Nephron (organoid): Measurements from ENCODE around the gene BTBD9.

Source experiments
- H3K27ac Mint-ChIP-seq, 3 experiments: 2 replicates each; pipeline ENCODE4 v1.8.0; 2020; ENCODE audit warnings: mixed read lengths in 3 of 3, mild to moderate bottlenecking in 2 of 3, moderate library complexity in 1 of 3
- H3K27me3 Mint-ChIP-seq: 2 replicates; pipeline ENCODE4 v1.8.0; 2021; ENCODE audit warnings: low read depth, mild to moderate bottlenecking, moderate library complexity, mixed read lengths
- H3K36me3 Mint-ChIP-seq: 2 replicates; pipeline ENCODE4 v1.8.0; 2020; ENCODE audit warnings: low read depth, mixed read lengths
- H3K4me1 Mint-ChIP-seq: 2 replicates; pipeline ENCODE4 v1.8.0; 2020; ENCODE audit warnings: mixed read lengths
- H3K4me3 Mint-ChIP-seq, 3 experiments: 2 replicates each; pipeline ENCODE4 v1.8.0; 2020; ENCODE audit warnings: mild to moderate bottlenecking in 3 of 3, mixed read lengths in 3 of 3, moderate library complexity in 2 of 3
- H3K9me3 Mint-ChIP-seq: 2 replicates; pipeline ENCODE4 v1.8.0; 2020; ENCODE audit warnings: mixed read lengths
- CTCF ChIP-seq, 3 experiments: fragments of 200-600 bp; sonication (generic); IDR thresholded peaks; one replicate each; pipeline ENCODE4 v1.5.0; 2021; ENCODE audit warnings: antibody characterized with exemption in 3 of 3; ENCODE audit not compliant: unreplicated experiment in 3 of 3

The BTBD9 gene

GRCh38 chr6:38603496-38603895, 36.2 kb downstream of the BTBD9 start:
- Mint-ChIP-seq H3K36me3 (no peaks in the 10 kb centered on the region), H3K27ac (peak overlapping the region in 1 of 3 experiments; percentile 74), H3K4me1 (no peaks in the 10 kb centered on the region), H3K27me3 (no peaks in the 10 kb centered on the region), H3K9me3 (no peaks in the 10 kb centered on the region), H3K4me3 (no peak overlapping the region)
- TF ChIP-seq CTCF (IDR thresholded peaks at IDR 0.05; ENCODE audit: unreplicated experiment in 3 of 3), result no peak

DNA sequence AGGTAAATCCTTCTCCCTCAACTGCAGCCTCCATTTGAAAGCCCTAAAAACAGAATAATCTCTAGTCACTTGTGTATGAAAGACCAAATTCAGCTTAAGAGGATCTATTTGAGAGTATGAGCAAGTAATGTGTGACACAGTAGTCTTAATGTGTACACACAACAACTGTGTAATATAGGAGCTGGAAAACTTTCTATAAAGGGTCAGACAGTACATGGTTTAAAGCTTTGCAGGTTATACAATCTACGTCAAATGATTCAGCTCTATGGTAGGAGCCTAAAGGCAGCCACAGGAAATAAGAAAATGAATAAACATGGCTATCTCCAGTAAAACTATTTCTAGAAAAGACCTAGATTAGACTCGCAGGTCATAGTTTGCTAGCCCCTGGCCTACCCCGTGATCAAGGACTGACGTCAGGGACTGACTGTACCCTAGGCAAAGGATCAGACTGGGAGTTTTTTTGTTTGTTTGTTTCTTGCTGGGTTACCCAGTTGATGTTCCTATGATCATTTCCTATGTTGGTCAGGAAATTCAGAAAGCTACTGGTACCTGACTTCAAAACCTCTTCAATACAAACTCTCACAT, 39.7 kb downstream of the BTBD9 start:
- no peak for TF ChIP-seq CTCF (IDR thresholded peaks at IDR 0.05; ENCODE audit: unreplicated experiment in 3 of 3)
- Mint-ChIP-seq H3K4me3 (no peak overlapping the region), H3K36me3 (peaks cover 3% of the 10 kb centered on the region), H3K27ac (no peak overlapping the region), H3K27me3 (no peaks in the 10 kb centered on the region), H3K4me1 (no peaks in the 10 kb centered on the region), H3K9me3 (no peaks in the 10 kb centered on the region)

DNA sequence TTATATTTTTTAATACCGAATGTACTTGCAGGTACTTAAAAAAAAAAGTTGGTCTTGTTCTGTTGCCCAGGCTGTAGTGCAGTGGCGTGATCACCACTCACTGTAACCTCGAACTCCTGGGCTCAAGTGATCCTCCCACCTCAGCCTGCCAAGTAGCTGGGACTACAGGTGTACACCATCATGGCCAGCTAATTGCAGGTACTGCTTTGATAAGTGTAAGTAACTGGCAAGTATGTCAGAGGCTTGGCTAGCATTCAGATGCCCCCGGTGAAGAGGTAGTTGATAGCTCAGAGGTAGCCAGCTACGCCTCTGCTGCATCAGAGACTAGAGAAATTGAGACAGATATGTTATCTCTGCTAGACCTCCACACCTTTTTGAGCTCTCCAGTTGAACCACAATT, 40.5 kb downstream of the BTBD9 start:
- H3K27me3 Mint-ChIP-seq, result no peaks in the 10 kb centered on the region
- H3K4me1 Mint-ChIP-seq, result no peaks in the 10 kb centered on the region
- no peak overlapping the region for H3K4me3 Mint-ChIP-seq

DNA sequence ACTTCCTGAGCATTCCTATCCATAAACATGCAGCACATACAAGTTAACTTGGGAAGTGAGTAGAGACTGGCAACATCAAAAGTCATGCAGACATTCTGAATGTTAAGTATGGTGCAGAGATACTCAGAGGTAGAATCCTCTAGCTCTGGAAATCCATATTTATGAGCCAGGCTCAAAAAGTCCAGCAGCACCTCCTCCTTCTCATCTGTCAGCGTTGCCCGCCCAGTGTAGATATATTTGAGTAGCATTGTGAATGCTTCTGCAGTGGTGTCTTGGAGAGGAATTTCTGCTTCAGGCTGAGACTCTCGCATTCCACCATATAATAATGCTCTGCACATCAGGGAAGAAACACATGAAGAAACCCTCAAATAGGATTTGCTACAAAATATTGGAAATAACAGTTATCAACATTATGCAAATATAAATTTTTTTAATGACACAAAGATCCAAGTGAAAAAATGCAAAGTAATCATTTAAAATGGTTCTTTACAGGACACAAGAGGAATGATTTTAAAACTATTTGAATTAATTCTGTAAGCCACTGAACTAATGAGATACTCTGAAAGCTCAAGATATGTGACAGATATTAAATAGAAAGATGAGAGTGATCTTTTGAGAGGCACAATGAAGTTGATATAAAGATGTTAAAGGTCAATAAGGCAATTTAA, 45.6 kb downstream of the BTBD9 start:
- Mint-ChIP-seq H3K36me3 (peaks cover 16% of the 10 kb centered on the region), H3K27ac (no peak overlapping the region), H3K4me1 (no peaks in the 10 kb centered on the region), H3K9me3 (no peaks in the 10 kb centered on the region), H3K4me3 (no peak overlapping the region), H3K27me3 (no peaks in the 10 kb centered on the region)
- TF ChIP-seq CTCF (IDR thresholded peaks at IDR 0.05; ENCODE audit: unreplicated experiment in 3 of 3), result no peak

More for the DNA sequence above, 40.5 kb downstream of the BTBD9 start:
- no peak for TF ChIP-seq CTCF (IDR thresholded peaks at IDR 0.05; ENCODE audit: unreplicated experiment in 3 of 3)
- Mint-ChIP-seq H3K9me3 (no peaks in the 10 kb centered on the region), H3K27ac (no peak overlapping the region), H3K36me3 (peaks cover 3% of the 10 kb centered on the region)

- Mint-ChIP-seq H3K9me3 (no peaks in the 10 kb centered on the region), H3K36me3 (peaks cover 16% of the 10 kb centered on the region), H3K27me3 (no peaks in the 10 kb centered on the region), H3K4me1 (no peaks in the 10 kb centered on the region), H3K27ac (no peak overlapping the region), H3K4me3 (no peak overlapping the region)
- TF ChIP-seq CTCF (IDR thresholded peaks at IDR 0.05; ENCODE audit: unreplicated experiment in 3 of 3), result no peak
These were observed 46.3 kb downstream of the BTBD9 start for GRCh38 chr6:38593409-38593808.

DNA sequence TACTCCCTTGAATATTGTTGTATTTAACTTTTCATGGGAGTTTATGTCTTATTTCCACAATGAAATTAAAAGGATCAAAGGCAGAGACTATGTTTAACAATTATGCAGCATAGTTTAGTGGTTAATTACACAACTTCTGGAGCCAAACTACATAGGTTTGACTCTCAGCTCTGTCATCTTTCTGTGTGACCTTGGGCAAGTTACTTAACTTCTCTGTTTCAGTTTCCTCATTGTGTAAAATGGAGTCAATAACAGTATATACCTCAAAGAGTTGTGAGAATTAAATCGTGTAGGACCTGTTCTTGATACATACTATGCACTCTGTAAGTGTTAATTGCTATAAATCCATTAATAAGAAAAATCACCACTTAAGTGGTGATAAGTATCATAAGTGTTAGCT, 48.3 kb downstream of the BTBD9 start:
- H3K27ac Mint-ChIP-seq, result no peak overlapping the region
- H3K4me3 Mint-ChIP-seq, result no peak overlapping the region
- peaks cover 16% of the 10 kb centered on the region for H3K36me3 Mint-ChIP-seq
- no peaks in the 10 kb centered on the region for H3K4me1 Mint-ChIP-seq
- no peaks in the 10 kb centered on the region for H3K27me3 Mint-ChIP-seq
- no peaks in the 10 kb centered on the region for H3K9me3 Mint-ChIP-seq
- no peak for TF ChIP-seq CTCF (IDR thresholded peaks at IDR 0.05; ENCODE audit: unreplicated experiment in 3 of 3)
